Right atrium auricular region (tissue), 2 donors: ENCODE results near the gene MEGF6. TPM values are rescaled to one million over a fixed set of nuclear protein-coding genes. Genes with fewer than 3 reads are reported as not detected.

Source experiments
- DNase-seq: peaks from one replicate; pipeline ENCODE4 v3.0.0-alpha.2; 2019; ENCODE audit warnings: low spot score
- H3K27ac ChIP-seq, 2 donors: fragments of 200-600 bp; sonication (generic); 1 replicate in 1 of 2; 2 replicates in 1 of 2; pipeline ENCODE4 v1.5.1; 2016 to 2019
- H3K27me3 ChIP-seq, 2 donors: fragments of 200-600 bp; sonication (generic); one replicate each; pipeline versions ENCODE4 v1.5.1 to v1.6.0; 2017 to 2019
- H3K36me3 ChIP-seq: fragments of 200-600 bp; sonication (generic); one replicate; pipeline ENCODE4 v1.5.1; 2016
- H3K4me1 ChIP-seq, 2 donors: fragments of 200-600 bp; sonication (generic); one replicate each; pipeline versions ENCODE4 v1.5.1 to v1.6.0; 2017 to 2019
- H3K4me3 ChIP-seq, 2 donors: fragments of 200-600 bp; sonication (generic); 1 replicate in 1 of 2; 2 replicates in 1 of 2; pipeline ENCODE4 v1.5.1; 2017 to 2019; ENCODE audit warnings: mild to moderate bottlenecking in 1 of 2, moderate library complexity in 1 of 2
- H3K9me3 ChIP-seq, 2 donors: fragments of 200-600 bp; sonication (generic); one replicate each; pipeline ENCODE4 v1.5.1; 2019
- total RNA-seq, 2 donors: library from RNA; depleted of rRNA; stranded (reverse); fragments of >200 nt; gene quantifications; one replicate each; pipeline ENCODE4 v1.1.0, GENCODE V29; 2016
- TF ChIP-seq, protein P1 (sequence below), 2 donors: fragments of 200-600 bp; sonication (generic); IDR thresholded peaks; one replicate each; pipeline ENCODE4 v1.5.1; 2019; ENCODE audit warnings: antibody characterized with exemption in 2 of 2

Gene MEGF6
- total RNA-seq, 2 donors from 2014 or later: 14.9 to 32.6 TPM

DNA sequence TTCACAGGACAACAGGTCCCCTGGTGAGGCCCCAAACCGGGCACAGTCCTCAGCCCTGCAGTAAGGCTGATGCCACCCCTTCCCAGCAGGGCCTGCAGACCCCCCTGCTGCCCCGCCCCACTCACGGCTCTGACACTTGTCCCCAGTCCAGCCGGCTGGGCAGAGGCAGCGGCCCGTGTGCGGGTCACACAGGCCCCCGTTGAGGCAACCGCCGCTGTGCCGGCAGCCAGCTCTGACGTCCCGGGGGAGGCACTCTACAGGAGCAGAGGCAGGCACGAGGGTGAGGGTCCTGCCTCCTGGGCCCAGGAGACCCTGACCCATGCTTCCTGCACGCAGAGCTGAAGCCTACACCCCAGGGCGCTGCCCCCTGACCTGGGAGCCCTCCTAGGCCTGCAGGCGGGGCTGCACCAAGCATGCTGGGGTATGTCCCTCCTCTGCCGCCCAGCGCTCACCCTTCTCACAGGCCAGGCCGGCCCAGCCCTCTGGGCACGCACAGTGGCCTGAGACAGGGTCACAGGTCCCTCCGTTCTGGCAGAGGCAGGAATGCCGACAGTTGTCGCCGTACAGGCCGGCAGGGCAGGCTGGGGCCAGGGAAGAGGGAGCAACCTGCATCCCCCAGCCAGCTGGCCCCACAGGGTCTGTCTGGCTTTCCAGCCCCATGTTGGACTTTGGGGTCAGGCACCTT is 112.9 kb downstream of the MEGF6 start:
- TF ChIP-seq, protein P1, sequence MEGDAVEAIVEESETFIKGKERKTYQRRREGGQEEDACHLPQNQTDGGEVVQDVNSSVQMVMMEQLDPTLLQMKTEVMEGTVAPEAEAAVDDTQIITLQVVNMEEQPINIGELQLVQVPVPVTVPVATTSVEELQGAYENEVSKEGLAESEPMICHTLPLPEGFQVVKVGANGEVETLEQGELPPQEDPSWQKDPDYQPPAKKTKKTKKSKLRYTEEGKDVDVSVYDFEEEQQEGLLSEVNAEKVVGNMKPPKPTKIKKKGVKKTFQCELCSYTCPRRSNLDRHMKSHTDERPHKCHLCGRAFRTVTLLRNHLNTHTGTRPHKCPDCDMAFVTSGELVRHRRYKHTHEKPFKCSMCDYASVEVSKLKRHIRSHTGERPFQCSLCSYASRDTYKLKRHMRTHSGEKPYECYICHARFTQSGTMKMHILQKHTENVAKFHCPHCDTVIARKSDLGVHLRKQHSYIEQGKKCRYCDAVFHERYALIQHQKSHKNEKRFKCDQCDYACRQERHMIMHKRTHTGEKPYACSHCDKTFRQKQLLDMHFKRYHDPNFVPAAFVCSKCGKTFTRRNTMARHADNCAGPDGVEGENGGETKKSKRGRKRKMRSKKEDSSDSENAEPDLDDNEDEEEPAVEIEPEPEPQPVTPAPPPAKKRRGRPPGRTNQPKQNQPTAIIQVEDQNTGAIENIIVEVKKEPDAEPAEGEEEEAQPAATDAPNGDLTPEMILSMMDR (IDR thresholded peaks at IDR 0.05): no peak
- Histone ChIP-seq H3K4me1 (no peaks in the 10 kb centered on the region), H3K36me3 (no peaks in the 10 kb centered on the region), H3K4me3 (no peak overlapping the region), H3K9me3 (no peaks in the 10 kb centered on the region), H3K27me3 (no peaks in the 10 kb centered on the region), H3K27ac (no peak overlapping the region)
- no peak for DNase-seq

DNA sequence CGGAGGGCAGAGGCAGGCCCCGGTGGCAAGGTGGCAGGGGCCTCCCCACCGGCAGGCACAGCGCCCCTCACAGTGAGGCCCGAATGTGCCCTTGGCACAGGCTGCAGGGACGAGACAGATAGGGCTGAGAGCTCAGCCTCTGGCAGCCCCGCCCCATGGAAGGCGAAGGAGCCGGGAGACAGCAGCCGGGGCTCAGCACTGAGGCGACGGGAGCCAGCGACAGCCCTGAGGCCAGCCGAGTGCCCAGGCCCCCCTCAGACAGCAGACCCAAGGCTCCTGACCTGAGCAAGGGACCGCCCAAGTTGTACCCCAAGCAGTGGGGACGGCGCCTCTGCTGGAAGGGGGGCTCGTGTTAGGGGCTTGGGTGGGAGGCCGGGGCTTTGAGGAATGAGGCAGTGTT is 113.8 kb downstream of the MEGF6 start:
- TF ChIP-seq, protein P1 (IDR thresholded peaks at IDR 0.05): no peak
- DNase-seq: no peak
- H3K4me1 ChIP-seq: no peaks in the 10 kb centered on the region
- H3K27ac ChIP-seq: no peak overlapping the region
- H3K9me3 ChIP-seq: no peaks in the 10 kb centered on the region
- no peaks in the 10 kb centered on the region for H3K36me3 ChIP-seq
- H3K27me3 ChIP-seq: no peaks in the 10 kb centered on the region
- no peak overlapping the region for H3K4me3 ChIP-seq

DNA sequence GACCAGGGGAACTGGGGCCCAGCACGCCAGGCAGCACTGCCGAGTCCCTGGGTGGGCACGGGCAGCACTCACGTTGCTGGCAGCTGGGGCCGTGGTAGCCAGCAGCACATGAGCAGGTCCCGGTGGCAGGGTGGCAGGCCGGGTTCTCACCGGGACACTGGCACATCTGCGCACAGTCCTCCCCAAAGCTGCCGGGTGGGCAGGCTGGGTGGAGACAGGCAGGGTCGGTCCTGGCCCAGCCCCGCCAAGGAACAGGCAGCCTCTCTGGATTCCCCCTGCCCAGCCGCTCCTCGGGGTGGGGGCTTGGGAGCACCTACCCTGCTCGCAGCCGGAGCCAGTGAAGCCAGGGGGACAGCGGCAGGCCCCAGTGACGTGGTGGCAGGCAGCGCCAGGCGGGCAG is 114.4 kb downstream of the MEGF6 start:
- Histone ChIP-seq H3K4me1 (no peaks in the 10 kb centered on the region), H3K9me3 (no peaks in the 10 kb centered on the region), H3K4me3 (no peak overlapping the region), H3K27ac (no peak overlapping the region), H3K36me3 (no peaks in the 10 kb centered on the region), H3K27me3 (no peaks in the 10 kb centered on the region)
- no peak for DNase-seq
- TF ChIP-seq, protein P1 (IDR thresholded peaks at IDR 0.05): no peak

DNA sequence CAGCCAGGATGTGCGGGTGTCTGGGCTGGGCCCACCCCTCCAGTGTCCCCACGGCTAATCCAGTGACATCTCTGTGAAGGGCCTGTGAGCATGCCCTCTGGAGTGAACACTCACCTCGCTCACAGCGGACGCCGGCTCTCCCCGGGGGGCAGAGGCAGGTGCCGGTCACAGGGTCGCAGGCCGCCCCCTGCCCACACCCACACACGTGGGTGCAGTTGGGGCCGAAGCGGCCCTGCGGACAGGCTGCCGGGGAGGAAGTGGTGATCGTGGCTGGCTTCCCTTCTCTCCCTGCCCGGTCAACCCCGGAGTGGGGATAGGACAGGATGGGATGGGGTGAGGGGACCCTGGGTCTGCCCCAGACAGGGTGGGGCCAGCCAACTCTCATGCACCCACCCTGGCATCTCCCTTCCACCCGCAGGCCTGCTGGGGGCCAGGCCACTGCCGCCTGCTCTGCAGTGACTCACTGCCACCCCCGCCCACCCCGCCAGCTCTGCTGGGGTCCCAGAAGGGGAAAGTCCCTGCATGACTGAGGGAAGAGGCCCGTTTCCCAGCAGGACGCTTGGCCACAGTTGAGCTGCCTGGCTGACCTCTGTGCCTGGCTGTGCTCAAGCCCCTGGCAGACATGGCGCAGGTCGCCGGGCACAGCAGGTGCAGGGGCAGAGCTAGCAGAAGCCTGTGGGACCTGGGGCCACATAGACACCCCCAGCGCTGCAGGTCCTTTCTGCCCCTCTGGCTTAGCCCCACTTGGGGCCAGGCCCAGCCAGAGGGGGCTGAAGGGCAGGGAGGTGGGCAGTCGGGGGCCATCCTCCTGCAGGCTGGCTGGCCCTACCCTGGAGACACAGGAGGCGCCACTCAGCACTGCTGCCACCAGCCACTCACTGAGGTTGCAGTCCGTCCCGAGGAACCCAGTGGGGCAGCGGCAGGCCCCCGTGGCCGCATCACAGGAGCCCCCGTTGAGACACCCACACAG is 115.2 kb downstream of the MEGF6 start:
- no peak for DNase-seq
- TF ChIP-seq, protein P1 (IDR thresholded peaks at IDR 0.05): no peak
- H3K4me1 ChIP-seq: peaks cover 0 to 8% of the 10 kb centered on the region in 2 donors
- no peak overlapping the region for H3K27ac ChIP-seq
- H3K36me3 ChIP-seq: no peaks in the 10 kb centered on the region
- H3K4me3 ChIP-seq: no peak overlapping the region
- no peaks in the 10 kb centered on the region for H3K9me3 ChIP-seq
- H3K27me3 ChIP-seq: no peaks in the 10 kb centered on the region

DNA sequence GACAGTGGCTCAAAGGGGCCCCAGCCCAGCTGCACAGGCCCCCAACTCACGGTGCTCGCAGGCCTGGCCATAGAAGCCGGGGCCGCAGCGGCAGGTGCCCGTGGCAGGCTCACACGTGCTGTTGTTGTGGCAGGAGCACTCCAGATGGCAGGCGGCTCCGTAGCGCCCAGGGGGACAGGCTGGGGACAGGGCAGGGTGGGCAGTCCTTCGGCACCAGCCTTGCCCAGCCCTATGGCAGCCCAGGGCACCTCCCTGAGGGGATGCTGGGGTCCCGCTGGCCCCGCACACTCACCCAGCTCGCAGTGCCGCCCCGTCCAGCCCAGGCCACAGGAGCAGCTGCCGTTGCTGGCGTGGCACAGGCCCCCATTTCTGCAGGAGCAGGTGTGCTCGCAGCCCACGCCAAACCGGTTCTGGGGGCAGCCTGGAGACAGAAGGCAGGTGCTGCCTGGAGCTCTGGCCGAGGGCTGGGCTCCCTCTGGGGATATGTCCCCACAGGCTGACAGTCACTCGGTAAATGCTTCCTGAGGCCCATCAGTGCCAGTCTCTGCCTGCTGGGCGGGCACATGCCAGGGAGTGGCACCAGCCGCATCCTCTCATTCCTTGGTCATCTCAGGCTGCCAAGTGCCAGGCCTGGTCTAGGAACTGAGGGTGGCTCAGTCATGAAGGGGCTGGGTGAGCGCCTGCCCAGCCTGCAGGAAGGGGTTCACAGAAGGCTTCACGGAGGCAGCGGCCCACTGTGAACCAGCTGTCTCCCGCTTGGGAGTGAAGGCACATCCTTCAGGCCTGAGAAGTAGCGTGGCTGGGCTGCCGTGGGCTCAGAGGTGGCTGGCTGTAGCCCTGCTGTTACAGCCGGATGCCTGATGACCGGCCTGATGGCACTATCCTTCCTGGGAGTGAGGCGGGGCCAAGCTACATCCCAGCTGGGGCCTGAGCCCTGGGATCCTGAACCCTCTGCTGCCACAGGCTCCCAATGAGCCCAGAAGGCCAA is 116.7 kb downstream of the MEGF6 start:
- TF ChIP-seq, protein P1 (IDR thresholded peaks at IDR 0.05): no peak
- peaks cover 0 to 9% of the 10 kb centered on the region in 2 donors for H3K4me1 ChIP-seq
- H3K36me3 ChIP-seq: no peaks in the 10 kb centered on the region
- no peak overlapping the region for H3K27ac ChIP-seq
- DNase-seq: no peak
- no peaks in the 10 kb centered on the region for H3K9me3 ChIP-seq
- no peak overlapping the region for H3K4me3 ChIP-seq
- H3K27me3 ChIP-seq: no peaks in the 10 kb centered on the region
